HuH-7 (cell line): Measurements from ENCODE around the gene DIPK1C.

Source experiments
- DNase-seq: peaks from one replicate; pipeline ENCODE4 v3.0.0; 2011; ENCODE audit warnings: low spot score

Gene DIPK1C

DNA sequence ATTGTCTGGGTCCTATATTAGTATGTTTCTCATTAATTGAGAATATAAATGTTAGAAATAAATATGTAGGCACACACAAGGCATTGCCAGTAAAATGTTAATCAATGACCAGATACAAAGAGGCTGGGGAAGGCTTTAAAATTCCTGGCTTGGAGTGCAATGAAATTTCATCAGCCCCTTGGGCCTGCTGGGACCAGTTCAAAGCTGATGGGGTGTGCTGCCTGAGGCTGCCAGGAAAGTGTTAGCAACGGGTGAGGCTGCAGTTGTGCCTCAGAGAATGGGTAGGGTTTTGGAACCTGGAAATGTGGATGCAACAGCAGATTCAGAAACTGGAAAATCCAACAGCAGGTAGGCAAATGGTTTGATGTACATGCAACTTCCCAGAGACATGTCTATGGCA, 68.9 kb downstream of the DIPK1C start:
- DNase-seq, result no peak

DNA sequence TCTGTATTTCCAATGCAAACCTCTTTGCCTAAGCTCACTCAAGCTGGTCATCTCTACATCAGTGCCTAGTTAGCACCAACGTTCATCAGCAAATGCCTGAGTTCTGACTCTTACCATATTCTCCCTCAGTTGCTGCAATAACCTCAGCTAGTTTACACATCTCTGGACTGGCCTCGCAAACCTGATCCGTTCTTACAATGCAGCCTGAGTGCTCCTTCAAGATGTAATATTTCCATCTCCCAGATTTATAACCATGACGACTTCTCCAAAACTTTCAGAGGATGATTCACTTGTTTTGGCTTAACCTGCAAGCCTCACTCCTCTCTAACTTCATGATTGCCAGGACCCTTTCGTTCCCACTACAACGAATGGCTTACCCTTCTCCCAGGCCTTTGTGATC, 69.7 kb downstream of the DIPK1C start:
- DNase-seq, result no peak
